Measurements from ENCODE around the gene LIX1. TPM values are rescaled to one million over a fixed set of nuclear protein-coding genes. Genes with fewer than 3 reads are reported as not detected.
A peak's percentile ranks its signal among the peaks of the same experiment; 100 is the strongest.

The LIX1 gene
- total RNA-seq, 1 donor from 2014 or later = 164 TPM

DNA sequence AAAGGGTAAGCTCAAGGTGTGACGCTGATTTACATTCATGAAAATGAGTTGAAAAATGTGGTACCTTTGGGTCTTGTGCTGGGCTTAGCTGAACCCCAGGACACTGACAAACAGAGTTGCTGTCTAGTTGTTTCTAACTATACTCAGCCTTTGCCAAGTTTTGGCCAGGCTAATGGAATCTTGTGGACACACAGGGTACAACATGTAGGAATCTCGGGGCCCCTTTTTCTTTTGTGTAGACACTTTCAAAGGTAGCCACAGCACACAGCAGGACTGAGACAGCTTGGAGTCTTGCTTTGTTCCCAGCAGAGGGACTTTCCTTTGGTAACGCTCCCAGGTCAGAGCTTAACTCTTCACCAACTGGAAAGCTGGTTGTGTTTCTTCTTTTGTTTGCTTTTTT lies 7.8 kb downstream of the LIX1 start:
- Histone ChIP-seq H3K4me1 (peaks cover 89% of the 10 kb centered on the region), H3K79me2 (ENCODE audit: low read depth) (peaks cover 98% of the 10 kb centered on the region), H3F3A (ENCODE audit: low read depth) (peaks cover 30% of the 10 kb centered on the region), H3K9ac (peak overlapping the region; percentile 27), H3K4me2 (peak overlapping the region; percentile 91), H3K27ac (peak overlapping the region; percentile 97), H3K36me3 (peaks cover 7% of the 10 kb centered on the region), H2AFZ (replicated peaks) (no peak overlapping the region), H3K27me3 (no peaks in the 10 kb centered on the region), H3K4me3 (peak overlapping the region; percentile 39), H4K20me1 (ENCODE audit: low read depth) (peaks cover 50% of the 10 kb centered on the region), H3K9me3 (ENCODE audit: low read depth) (no peaks in the 10 kb centered on the region)
- Mint-ChIP-seq H3K27ac (peak overlapping the region; percentile 96), H3K9me3 (peaks cover 5% of the 10 kb centered on the region), H3K4me1 (peaks cover 64% of the 10 kb centered on the region), H3K36me3 (peaks cover 39% of the 10 kb centered on the region), H3K27me3 (ENCODE audit: insufficient read depth, low read depth) (no peaks in the 10 kb centered on the region), H3K4me3 (peak overlapping the region; percentile 19)
- DNase-seq (ENCODE audit: low spot score) = peak; percentile 90
- TF ChIP-seq, protein P1, sequence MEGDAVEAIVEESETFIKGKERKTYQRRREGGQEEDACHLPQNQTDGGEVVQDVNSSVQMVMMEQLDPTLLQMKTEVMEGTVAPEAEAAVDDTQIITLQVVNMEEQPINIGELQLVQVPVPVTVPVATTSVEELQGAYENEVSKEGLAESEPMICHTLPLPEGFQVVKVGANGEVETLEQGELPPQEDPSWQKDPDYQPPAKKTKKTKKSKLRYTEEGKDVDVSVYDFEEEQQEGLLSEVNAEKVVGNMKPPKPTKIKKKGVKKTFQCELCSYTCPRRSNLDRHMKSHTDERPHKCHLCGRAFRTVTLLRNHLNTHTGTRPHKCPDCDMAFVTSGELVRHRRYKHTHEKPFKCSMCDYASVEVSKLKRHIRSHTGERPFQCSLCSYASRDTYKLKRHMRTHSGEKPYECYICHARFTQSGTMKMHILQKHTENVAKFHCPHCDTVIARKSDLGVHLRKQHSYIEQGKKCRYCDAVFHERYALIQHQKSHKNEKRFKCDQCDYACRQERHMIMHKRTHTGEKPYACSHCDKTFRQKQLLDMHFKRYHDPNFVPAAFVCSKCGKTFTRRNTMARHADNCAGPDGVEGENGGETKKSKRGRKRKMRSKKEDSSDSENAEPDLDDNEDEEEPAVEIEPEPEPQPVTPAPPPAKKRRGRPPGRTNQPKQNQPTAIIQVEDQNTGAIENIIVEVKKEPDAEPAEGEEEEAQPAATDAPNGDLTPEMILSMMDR (IDR thresholded peaks at IDR 0.05) = peak; percentile 29
- TF ChIP-seq EZH2 (IDR thresholded peaks at IDR 0.05) = no peak

DNA sequence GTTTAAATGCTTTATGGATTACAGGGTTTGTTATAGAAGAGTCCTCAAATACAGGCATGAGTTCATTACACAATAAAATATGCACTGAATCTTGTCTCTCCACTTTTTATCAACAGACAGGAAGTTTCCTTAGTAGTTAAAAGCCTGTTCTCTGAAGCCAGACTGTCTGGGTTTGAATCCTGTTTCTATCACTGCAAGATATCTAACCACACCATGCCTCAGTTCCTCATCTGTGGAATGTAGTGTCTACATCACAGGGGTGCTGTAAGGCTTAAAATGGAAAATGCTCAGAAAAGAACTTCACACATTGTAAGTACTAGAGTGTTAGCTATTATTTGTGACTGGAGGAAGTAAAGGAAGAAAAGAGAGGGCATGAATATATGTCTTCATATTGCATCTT lies 9.3 kb downstream of the LIX1 start:
- Mint-ChIP-seq H3K9me3 (peaks cover 8% of the 10 kb centered on the region), H3K27ac (no peak overlapping the region), H3K4me1 (peaks cover 49% of the 10 kb centered on the region), H3K4me3 (no peak overlapping the region), H3K27me3 (ENCODE audit: insufficient read depth, low read depth) (no peaks in the 10 kb centered on the region), H3K36me3 (peaks cover 54% of the 10 kb centered on the region)
- Histone ChIP-seq H3K36me3 (peaks cover 7% of the 10 kb centered on the region), H3K27me3 (no peaks in the 10 kb centered on the region), H3K9me3 (ENCODE audit: low read depth) (no peaks in the 10 kb centered on the region), H2AFZ (replicated peaks) (no peak overlapping the region), H4K20me1 (ENCODE audit: low read depth) (peaks cover 42% of the 10 kb centered on the region), H3K4me2 (no peak overlapping the region), H3K4me1 (peaks cover 80% of the 10 kb centered on the region), H3F3A (ENCODE audit: low read depth) (peaks cover 30% of the 10 kb centered on the region), H3K9ac (no peak overlapping the region), H3K4me3 (no peak overlapping the region), H3K79me2 (ENCODE audit: low read depth) (peaks cover 96% of the 10 kb centered on the region), H3K27ac (no peak overlapping the region)
- TF ChIP-seq EZH2phosphoT487 (IDR thresholded peaks at IDR 0.05) (no peak), EZH2 (IDR thresholded peaks at IDR 0.05) (no peak)
- TF ChIP-seq, protein P1 (IDR thresholded peaks at IDR 0.05) = no peak
- DNase-seq (ENCODE audit: low spot score) = no peak

DNA sequence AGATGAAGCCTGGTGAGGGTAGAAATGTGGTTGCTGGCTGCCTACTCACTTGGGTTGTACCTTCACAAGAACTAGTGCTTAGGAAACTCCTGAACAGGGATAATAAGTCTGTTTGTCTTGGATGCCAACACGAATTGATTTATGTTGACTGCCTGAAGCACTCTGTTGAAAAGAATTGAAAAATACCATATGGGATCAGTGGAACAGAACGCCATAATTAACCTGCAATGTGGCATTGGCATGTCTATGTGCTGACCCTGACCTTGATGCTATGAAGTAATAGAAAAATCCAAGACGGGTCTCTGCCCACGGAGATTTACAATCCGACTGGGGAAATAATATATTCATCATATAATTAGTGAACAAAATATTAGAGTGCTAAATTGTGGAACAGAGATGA lies 10.5 kb downstream of the LIX1 start:
- Histone ChIP-seq H3K27me3 (no peaks in the 10 kb centered on the region), H3K9me3 (ENCODE audit: low read depth) (no peaks in the 10 kb centered on the region), H2AFZ (replicated peaks) (no peak overlapping the region), H3K36me3 (peaks cover 7% of the 10 kb centered on the region), H3K9ac (no peak overlapping the region), H3K4me1 (peaks cover 68% of the 10 kb centered on the region), H3K4me3 (no peak overlapping the region), H3K79me2 (ENCODE audit: low read depth) (peaks cover 96% of the 10 kb centered on the region), H3K4me2 (no peak overlapping the region), H4K20me1 (ENCODE audit: low read depth) (peaks cover 35% of the 10 kb centered on the region), H3F3A (ENCODE audit: low read depth) (peaks cover 29% of the 10 kb centered on the region), H3K27ac (no peak overlapping the region)
- no peaks in the 10 kb centered on the region for H3K27me3 Mint-ChIP-seq (ENCODE audit: insufficient read depth, low read depth)
- H3K27ac Mint-ChIP-seq = peak overlapping the region; percentile 26
- TF ChIP-seq, protein P1 (IDR thresholded peaks at IDR 0.05) = no peak
- TF ChIP-seq EZH2 (IDR thresholded peaks at IDR 0.05) = no peak
- no peak for TF ChIP-seq EZH2phosphoT487 (IDR thresholded peaks at IDR 0.05)
- DNase-seq (ENCODE audit: low spot score) = no peak
- no peak overlapping the region for H3K4me3 Mint-ChIP-seq
- peaks cover 8% of the 10 kb centered on the region for H3K9me3 Mint-ChIP-seq
- H3K4me1 Mint-ChIP-seq = peaks cover 40% of the 10 kb centered on the region
- H3K36me3 Mint-ChIP-seq = peaks cover 65% of the 10 kb centered on the region
